Right ventricle myocardium superior (tissue), 1 donor: Measurements from ENCODE around the gene ST8SIA1. TPM values are rescaled to one million over a fixed set of nuclear protein-coding genes. Genes with fewer than 3 reads are reported as not detected.

ENCODE experiments used
- ATAC-seq: fragments of 200-7000 bp; cut with Tn5 transposase; one replicate; pipeline ENCODE4 v1.9.1; 2020; ENCODE audit warnings: mild to moderate bottlenecking; ENCODE audit not compliant: poor library complexity
- DNase-seq: peaks from one replicate; pipeline ENCODE4 v3.0.0-alpha.2; 2020
- intact Hi-C: fragments of 100-400 bp; cut with DNase I; formaldehyde crosslinking; loops from one replicate; pipeline ENCODE4 v1.11.2; 2022
- total RNA-seq: library from RNA; stranded (reverse); fragmentation: NEBNext Ultra II Directional; extraction: Animal tissue kit (Norgen Biotek cat#: 25700); gene quantifications from one replicate; pipeline ENCODE4 v1.2.1, GENCODE V29; 2021
- donor health status: DM: no; HTN: yes; CAD: no; lungs with severe emphysema.

Gene ST8SIA1
- total RNA-seq, 1 donor from 2014 or later, result 3.3 TPM

DNA sequence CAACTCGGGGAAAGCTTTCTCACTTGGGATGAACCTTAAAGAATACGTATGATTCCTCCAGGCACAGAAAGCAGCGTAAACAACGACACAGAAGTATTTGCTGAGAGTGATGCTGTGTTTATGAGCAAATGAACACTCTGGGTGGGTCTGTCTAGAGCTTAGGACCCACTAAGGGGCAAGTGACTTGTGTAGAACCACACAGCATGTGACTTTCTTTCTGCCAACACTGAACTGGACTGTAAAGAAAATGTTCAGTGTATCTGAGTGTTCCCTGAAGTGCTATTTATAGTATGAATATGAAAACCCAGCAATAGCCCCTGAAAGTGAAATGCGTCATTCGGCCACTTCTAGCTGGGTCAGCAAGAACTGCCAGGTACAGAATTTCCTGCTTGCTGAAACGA is 78.5 kb downstream of the ST8SIA1 start:
- DNase-seq, result no peak
- ATAC-seq, result peak; percentile 36
- intact Hi-C loops, result no loop called here

DNA sequence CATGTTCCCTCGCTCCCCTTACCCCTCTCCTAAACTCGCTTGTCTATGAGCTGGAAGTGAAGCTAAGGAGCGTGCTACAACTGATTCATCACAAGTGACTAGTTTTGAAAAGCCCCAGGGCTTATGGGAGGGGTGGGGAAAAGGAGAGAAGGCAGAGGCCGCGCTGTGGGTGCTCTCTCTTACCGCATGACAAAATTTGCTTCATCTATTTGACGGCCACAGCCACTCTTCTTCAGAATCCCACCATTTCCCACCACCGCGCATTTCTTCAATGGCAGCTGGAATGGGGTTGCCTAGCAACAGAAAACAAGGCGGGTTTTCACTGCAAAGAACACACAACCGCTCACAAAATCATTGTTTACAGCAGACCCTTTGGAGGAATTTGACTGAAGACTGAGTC is 79.4 kb downstream of the ST8SIA1 start:
- intact Hi-C loops, result no loop called here
- ATAC-seq (no peak), DNase-seq (no peak)

DNA sequence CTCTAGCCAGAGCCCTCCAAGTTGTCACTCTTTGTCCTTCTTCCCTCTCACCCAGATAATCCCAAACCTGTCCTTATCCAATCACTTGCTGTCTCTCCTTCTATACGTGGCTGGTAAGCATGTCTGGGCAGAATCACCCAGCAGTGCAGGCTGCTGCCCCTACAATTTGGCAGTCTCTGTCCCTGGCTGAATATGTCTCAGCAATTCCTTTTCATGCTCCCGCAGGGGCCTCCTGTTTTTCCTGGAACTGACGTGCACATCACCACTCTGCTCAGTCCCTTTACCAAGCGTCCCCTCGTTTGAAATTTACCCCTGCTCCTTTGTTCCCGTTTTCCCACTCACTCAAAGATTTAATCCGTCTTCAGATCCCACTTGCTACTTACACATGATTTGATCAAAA is 80.0 kb downstream of the ST8SIA1 start:
- intact Hi-C loops, result no loop called here
- no peak for DNase-seq
- ATAC-seq, result no peak

DNA sequence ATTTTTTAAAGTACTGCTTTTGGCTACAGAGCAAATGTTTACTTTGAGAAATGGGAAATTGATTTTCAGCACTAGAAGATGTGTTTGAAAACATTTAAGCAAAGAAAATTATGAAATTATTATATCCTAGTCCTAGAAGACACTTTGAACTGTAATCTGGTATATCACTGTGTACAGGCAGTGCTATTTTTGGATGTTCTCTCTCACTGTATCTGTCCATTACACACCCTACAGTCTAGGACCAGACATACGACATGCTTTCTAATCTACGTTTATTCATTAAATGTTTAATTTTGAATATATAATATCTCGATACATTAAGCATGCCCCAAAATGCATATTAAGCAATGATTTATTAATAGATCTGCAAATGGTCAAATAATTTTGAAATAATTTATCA is 82.5 kb downstream of the ST8SIA1 start:
- ATAC-seq, result peak; percentile 64
- intact Hi-C loops, result no loop called here
- no peak for DNase-seq

DNA sequence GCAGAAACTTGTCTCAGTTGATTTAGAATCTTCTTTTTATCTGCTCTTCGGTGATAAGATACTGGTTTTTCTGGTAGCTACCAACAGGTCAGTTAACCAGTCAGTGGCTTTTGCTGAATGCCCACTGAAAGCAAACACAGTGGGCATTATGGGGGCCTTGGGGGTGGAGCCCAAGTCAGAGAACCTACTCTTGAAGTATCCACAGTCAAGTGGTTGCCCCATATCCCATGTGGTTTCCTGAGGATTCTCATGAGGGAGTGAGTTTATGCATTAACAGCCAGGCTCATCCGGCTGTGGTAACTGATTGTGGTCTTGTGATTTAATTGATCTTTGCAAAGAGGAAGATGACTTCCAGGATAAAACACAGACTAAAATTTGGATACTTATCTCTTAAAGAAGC is 83.7 kb downstream of the ST8SIA1 start:
- intact Hi-C loops, result no loop called here

DNA sequence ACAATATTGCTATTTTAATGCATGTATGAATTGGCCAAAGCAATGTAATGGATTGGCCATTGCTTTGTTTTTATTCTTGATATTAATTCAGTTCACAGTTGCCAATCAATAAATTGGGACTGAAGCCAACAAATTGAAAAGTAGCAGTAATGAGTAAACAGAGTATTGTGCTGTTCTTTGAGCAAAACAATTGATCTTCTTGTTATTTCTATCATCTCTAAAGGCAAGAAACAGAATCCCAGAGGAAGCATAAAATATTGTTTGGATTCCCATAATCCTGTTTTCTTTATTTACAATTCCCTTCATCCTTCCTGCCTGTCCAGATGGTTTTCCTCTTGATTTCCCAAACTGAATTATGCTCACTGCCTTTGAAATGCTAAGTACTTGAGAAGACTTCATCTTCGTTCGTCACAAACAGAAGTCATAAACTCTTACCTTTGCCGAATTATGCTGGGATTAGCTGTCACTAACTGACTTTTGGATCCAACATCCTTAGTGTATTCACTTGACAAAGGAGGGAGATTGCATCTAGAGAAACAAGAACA is 85.9 kb downstream of the ST8SIA1 start:
- no peak for ATAC-seq
- intact Hi-C loops, result no loop called here
- DNase-seq, result no peak

More for the DNA sequence above, 83.7 kb downstream of the ST8SIA1 start:
- DNase-seq (no peak), ATAC-seq (no peak)

DNA sequence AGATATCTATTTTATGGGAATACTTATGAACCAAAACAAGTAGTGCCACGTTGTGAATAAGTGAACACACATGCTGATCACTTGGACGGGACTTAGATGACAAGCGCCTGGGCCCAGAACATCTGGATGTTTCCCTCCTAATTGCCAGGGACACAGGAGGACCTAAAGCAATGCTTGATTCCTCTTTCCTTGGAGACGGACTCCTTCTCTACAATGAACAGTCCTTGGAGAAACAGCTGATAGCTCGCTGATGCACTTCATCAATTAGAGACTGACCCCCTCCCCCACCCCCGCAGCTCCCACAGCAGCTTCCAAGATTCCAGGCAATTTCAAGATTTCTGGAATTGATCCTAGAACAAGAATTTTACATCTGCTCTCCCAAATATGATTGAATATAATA is 86.4 kb downstream of the ST8SIA1 start:
- ATAC-seq (peak; percentile 25), DNase-seq (no peak)
- intact Hi-C loops, result no loop called here

DNA sequence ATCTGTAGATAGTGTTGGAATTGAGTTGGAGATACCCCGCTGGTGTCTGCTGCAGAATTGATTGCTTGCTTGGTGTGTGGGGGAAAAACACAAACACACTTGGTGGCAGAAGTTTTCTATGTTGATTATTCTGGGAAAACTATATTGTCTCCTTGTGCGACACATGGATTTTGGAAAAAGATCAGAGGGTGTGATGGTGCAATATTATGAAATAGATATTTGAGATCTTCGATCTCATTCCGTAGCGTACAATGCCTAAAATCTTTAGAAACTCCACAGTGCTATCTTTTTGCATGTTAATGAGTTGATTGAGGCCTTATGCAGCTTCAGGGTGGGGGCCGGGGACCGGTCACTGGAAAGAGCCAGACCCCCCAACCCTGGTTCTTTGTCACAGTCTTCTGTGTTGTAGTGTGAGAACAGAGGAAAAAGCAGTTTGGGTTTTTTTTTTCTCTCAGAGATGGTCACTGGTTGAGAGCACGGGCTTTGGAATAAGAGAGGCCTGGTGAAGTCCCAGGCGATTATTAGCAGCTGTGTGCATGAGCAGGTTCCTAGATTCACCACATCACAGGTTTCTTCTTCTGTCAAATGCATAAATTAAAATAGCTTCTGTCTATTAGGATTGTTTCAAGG is 88.2 kb downstream of the ST8SIA1 start:
- no peak for DNase-seq
- intact Hi-C loops, result no loop called here
- no peak for ATAC-seq

DNA sequence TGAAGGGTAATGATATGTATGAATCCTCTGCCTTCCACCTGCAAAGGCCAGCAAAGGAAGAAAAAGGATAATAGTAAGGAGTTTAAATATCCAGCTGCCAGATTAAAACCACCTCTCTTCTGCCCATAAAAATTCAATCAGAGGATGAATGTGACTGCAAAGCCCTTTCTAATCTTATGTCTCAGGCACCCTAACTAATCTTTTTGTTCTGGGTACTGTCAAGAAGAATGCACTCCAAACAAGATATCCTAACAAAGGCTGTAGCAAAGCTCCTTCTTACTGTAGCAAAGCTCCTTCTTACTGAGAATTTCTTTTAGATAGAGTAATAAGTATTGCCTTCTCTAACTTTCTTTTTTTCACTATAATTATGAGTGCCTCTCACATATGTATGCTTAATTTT is 91.8 kb downstream of the ST8SIA1 start:
- ATAC-seq (no peak), DNase-seq (no peak)
- intact Hi-C loops, result no loop called here

DNA sequence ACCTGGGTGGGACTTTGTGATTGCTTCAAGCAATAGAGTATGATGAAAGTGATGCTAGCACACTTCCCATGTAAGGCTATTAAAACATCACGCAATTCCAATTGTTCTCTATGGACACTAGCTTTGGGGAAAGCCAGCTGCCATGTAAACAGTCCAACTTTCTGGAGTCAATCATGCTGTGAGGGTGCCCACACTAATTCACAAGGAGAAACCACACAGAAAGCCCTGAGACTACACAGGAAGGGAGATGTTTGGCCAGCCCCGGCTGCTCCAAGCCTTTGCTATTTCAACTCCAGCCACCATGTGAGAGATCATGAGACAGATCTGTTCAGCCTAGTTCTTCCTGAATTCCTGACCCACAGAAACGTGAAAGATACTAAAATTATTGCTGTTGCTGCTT is 96.3 kb downstream of the ST8SIA1 start:
- DNase-seq (no peak), ATAC-seq (no peak)
- intact Hi-C loops, result no loop called here

DNA sequence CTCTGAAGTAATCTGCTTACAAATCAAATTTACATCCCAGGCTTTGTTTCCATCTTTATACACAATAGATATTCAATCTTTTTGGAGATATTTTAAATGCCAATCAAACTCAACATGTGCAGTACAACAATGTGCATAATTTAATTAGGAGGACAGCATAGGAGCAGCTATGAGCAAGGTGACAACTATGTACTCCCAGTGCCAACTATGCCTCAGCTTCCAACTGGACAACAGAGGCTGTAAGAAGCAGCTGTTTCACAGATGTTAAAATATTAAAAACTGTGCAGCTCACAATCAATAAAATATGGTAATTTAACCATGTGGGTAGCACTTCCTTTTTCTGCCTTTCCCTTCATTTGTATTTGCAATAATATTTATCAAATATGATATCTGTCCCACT is 99.9 kb downstream of the ST8SIA1 start:
- DNase-seq (no peak), ATAC-seq (peak; percentile 57)
- intact Hi-C loops, result no loop called here

DNA sequence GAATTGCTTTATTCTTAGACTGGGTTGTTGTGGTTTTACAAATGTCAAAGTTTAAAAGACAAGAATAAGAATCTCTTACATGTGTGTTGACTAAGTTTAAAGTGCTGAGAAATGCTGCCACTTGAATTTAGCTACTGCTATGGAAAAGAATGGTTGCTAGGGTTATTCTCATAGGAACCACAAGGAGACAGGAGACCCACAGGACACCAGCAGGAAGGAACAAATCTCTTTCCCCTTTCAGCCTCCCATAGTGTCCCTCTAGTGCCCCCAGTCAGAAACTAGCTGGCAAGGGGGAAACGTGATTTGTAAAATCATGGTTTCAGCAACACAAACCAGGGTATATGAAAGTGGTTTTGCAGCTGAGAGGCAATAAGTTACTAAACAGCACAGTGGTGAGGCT is 102.7 kb downstream of the ST8SIA1 start:
- ATAC-seq (no peak), DNase-seq (no peak)
- intact Hi-C loops, result no loop called here

DNA sequence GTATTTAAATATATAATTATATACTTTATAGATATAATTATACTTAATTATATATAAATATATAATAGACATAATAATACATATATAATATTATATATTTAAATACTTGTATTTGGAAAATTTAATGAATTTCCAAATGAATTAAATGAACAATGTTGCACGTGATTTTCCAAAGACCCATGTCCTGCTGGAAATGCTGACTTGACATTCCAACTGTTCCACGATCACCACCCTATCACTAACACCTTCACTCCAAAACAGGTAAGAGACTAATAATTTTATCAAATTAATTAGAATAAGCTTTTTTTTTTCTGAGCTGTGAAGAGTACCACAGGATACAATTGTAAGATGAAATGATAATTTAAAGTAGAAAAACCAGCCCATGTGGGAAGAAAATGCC is 103.4 kb downstream of the ST8SIA1 start:
- ATAC-seq (no peak), DNase-seq (no peak)
- intact Hi-C loops, result no loop called here

DNA sequence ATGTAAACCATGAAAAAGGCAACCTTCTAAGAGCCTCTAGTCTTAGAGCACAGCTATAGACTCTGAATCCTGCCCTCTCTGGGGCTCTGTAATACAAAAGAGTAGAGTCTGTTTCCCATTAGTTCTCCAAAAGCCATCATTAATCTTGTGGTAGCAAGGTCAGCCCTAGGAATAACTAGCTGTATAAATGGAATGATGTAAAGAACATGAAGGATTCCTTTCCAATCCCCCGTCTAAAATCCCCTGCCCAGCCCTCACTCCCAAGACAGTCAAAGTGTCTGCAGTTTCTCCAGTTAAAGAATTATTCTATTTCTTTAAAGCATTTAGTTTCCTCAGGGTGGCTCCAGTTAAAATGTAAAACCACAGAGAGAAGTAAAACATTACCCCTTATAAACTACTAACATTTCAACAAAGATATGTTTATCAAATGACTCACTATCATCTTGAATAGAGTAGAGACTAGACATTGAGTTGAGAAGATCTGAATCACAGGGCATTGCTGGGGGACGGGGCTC is 104.2 kb downstream of the ST8SIA1 start:
- ATAC-seq (no peak), DNase-seq (no peak)
- intact Hi-C loops, result no loop called here

DNA sequence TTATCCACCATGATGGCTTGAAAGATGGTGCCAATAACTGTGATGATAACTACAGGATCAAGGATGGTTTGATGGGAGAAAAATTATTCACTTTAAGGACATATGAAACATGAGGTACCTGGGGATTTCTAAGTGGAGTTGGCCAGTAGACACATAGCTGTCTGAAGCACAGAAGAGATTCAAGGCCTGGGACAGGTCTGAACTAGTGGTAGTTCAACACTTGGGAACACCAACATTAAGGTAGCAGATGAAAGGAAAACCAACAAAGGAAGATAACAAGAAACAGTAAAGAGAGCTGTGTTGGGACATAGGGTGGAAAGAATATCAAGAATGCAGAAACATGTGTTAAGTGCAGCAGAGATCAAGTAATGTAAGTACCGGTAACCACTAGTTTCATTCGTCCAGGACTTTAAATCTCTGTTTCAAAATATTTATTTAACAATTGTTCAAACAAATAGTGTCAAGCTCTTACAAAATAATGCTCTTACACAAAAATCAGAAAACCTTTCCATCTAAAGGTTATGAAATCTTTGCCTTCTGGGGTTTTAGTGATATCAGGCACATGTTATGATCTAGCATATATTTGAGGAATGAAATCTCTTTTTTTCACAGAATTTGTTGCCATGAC is 104.7 kb downstream of the ST8SIA1 start:
- intact Hi-C loops, result no loop called here
- no peak for ATAC-seq
- no peak for DNase-seq

DNA sequence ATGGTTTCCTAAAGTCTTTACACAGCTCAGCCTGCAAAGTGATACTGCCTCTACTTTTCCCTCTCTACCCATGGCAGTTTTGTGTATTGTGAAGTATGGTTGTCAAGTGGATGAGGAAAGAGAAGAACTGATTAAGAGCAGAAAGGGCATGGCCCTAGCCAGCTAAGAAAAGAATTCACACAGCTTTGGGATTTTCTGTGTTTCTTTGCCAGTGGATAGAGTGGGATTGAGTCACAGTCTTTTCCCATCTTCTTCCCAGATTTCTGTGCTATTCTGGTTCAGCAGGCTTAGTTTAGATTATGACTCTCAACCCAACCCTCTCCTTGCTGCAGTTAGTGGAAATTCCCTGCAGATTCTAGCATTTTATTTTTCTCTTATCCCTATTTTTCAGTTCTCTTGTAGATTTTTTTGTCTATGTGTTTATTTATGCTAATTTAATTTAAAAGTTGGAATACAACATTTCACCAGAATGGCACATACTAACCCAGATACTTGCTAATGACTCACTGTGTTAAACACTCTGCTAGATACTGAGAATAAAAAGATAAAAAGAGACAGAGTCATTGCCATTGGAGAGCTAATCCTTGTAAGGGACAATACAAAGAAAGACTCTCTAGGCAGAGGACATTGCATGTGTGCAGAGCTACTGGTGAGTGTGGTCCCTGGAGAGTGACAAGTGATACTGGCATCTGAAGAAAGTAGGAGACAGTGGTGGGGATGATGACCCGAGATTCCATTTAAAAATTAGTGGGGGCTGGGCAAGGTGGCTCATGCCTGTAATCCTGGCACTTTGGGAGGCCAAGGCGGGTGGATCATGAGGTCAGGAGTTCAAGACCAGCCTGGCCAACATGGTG is 106.3 kb downstream of the ST8SIA1 start:
- ATAC-seq (no peak), DNase-seq (no peak)
- intact Hi-C loops, result no loop called here

DNA sequence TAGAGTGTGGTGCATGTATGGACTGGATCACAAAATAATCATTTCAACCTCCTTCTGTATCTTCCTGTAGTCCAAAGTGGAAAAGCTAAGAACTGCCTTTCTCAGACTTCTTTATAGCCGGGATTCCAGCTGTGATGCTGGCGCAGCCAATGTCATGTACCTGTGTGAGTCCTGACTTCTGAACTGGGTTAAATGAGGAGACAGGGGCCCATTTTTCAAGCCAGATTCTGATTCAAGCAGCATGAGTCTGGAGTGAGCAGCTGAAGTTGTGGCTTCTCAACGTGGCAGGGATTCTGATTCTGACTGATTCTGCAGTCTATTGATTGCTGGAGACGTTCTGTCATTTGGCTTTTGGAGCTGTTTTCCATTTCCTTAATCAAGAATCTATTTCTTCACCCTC is 111.2 kb downstream of the ST8SIA1 start:
- ATAC-seq (no peak), DNase-seq (no peak)
- intact Hi-C loops, result no loop called here

DNA sequence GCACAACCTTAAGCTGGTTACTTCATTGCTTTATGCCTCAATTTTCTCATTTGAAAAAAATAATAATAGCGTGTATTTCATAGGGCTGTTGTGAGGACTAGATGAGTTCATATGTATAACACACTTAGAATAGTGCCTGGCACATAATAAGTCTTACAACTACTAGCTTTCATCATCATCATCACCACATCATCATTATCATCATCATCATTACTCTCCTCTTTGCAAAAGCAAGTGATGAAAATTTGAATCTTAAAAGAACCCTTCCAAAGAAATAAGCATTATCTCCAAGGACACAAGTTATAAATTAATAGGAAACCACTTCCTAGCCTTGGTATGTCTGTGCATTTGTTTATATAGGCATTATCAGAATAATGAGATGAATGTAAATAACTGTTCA is 117.0 kb downstream of the ST8SIA1 start:
- intact Hi-C loops, result no loop called here
- DNase-seq, result no peak
- ATAC-seq, result no peak

DNA sequence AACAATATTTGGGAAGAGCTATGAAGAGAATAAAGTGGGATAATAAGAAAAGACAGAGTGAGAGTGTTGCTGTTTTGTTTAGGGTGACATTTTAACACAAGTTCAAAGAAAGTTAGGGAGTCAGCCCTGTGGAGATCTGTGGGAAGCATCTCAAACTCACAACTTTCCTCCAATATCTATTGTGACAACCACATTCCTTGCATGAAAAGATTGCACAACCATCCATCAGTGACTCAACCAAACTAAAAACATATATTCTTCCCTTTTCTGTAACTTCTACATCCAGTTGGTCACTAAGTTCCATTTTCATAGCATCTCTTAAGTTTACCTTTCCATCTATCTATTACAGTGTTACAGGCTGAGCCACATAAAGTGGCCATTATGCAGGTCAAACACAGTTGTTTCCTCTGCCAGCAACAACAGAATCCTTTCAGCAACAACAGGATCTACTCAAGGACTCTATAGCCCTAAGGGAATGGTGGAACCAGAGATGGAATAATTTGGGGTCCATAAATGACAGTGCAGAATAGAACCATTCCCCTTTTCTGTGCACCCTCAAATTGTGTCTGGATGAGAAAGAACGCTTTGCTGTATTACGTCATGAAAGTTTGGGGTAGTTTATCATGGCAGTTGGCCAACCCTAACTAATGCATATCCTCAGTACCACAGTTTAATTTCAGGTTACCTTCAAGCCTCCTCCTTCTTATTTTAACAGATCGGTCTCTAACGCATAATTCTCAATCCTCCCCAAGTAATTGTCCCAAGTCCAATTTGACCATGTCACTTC is 118.8 kb downstream of the ST8SIA1 start:
- no peak for ATAC-seq
- intact Hi-C loops, result no loop called here

More for the DNA sequence above, 118.8 kb downstream of the ST8SIA1 start:
- no peak for DNase-seq
